Skeletal muscle cell (primary cell): Measurements from ENCODE around the gene WDFY4.

Experiments used
- DNase-seq: peaks from one replicate; pipeline ENCODE4 v3.0.0-alpha.2; 2010; ENCODE audit warnings: low read depth
- H3K4me3 ChIP-seq: 2 replicates; pipeline ENCODE4 v1.5.1; 2011; ENCODE audit warnings: low read depth, mild to moderate bottlenecking, control low read depth, low read length, moderate library complexity

Gene WDFY4

DNA sequence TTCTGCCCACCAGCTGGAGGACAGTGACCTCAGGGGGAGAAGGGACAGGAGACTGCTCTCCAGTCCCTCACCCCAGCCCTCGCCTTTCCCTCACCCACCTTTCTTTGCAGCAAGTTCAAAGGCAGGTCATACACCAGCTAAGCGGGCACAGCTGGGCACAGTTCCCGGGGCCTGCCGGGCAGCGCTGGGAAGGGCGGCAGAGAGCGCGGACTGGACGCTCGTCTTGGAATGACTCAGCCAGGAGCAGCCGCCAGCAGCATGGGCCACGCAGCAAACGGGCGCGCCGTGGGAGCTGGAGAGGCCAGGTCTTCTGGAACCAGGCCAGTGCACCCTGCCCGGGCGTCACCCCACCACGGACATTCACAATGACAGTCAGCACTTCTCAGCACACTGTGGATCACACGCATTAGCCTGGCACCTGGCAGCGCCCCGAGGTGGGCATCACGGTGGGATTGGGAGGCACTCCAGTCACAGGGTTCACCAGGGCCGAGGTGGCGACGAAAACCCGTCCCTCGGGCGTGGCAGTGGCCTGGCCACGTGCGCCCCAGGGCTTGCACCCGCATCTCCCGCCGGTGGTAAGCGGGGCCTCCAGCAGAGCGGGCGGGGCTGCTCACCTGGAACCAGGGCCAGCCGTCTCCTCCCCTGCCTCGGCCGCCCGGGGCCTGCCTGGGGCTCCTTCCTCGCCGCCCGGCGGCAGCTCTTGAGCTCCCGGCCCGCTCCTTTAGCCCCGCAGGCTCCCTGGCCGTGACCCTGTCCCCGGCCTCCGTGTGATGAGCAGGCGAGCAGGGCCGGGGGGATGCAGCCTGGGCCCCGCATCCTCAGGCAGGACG lies 29.0 kb upstream of the WDFY4 start:
- peak overlapping the region; percentile 49 for H3K4me3 ChIP-seq
- no peak for DNase-seq

DNA sequence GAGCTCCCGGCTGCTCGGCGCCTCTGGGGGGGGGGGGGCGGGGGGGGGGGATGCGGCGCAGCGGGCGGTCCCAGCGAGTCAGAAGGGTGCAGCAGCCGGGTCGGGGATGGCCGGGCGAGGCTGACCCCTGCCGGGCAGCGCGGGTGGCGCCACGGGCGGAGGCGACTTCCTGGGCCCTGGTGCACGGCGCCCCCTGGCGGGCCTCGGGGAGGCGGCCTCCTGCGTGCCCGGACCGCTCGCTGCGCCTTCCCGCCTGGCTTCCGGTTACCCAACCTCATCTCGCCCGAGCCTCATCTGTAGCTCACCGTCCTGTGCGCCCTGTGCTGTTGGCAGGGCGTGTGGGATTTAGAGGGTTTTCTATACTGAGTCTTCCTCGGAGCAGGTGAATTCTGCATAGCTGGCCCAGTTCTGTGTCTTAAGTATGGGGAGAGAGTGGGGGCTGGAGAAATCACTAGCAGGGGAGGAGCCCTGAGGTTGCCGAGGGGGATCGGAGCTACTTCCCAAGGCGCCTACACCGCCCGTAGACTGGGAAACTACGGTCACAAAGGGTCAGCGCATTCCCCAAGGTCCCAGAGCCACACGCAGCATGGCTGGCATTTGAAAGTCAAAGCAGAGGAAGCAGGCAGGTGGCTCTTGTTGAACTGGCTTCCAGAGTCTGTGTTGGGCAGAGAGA lies 28.3 kb upstream of the WDFY4 start:
- peak overlapping the region; percentile 49 for H3K4me3 ChIP-seq

DNA sequence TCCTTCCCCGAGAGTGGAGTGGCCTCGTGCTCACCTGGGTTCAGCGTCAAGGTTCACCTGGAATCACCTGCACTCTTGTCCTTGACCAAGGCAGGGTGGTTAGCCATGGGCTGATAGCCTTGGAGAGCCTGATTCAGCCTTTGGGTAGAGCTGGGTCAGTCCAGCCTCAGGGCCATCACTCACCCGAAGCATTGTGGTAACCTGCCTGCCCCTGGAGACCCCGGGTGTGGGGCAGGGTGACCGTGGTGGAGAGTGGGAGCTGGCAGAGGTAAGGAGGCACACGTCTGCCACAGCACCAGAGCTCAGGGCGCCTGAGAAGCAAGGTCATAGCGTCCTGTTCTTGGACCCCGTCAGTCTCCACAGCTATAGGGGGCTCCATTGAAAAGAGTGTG lies 27.8 kb upstream of the WDFY4 start:
- peak overlapping the region; percentile 49 for H3K4me3 ChIP-seq
- no peak for DNase-seq

More for the DNA sequence above, 28.3 kb upstream of the WDFY4 start:
- DNase-seq: peak; percentile 66

DNA sequence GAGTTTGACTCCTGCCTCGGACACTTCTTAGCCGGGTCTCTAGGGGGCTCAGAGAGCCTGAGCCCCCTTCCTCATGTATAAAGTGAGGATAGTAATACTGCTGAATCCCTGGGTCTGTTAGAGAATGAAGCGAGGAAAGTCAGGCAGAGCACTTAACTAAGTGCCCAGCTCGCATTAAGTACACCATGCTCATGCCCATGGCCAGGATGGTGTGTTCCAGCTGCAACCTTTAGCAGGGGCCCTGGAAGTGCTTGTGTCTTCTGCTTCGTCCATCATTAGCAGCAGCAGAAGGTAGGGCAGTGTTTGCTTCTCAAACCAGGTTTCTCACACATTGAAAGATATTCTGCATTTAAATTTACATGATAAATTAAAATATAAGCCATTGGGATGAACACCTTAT lies 27.3 kb upstream of the WDFY4 start:
- DNase-seq: no peak

DNA sequence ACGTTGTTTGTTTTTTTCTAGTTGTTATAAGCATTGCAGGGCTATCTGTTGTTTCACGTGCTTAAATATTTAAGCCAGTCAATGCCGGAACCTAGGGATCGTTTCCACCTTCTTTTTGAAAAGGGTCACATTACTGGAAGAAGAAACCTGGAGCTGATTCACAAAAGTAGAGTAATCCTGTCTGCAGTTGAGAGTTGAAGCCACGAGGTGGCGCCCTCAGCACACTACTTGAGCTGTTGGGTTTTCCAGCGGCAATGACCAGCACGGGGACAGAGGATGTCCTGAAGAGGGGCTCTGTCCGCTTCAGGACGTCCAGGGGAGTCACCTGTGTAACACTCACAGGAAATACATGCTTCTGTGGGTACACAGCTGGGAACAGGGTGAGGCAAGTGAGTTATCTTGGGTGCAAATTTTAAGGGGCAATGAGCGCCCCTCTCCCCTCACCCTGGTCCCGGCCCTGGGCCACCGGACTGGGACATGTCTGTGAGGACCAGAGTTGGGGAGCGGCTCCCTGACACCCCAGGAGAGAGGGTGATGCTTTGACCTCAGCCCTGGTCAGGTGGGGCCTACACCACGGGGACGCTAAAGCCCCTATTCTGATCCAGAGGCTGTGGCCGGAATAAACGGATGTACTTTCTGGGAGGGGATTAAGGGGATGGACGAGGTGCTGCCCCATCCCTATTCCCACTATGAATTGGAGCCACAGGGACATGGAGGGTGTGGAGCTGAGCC lies 26.3 kb upstream of the WDFY4 start:
- no peak overlapping the region for H3K4me3 ChIP-seq
- DNase-seq: no peak

More for the DNA sequence above, 27.3 kb upstream of the WDFY4 start:
- H3K4me3 ChIP-seq: no peak overlapping the region

DNA sequence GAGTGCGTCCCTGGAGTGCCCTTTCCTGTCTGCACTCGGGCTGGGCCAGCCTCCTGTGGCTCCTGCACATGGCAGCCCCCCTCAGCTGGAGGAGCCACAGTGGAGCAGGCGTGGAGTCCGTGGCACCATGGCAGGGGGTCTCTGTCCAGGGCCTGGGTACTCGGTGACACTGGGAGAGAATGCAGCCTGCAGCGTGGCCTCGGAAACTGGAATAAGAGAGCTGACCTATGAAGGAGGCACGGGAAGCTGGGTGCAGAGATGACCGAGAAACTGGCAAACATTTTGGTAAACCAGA lies 25.8 kb upstream of the WDFY4 start:
- no peak for DNase-seq
- no peak overlapping the region for H3K4me3 ChIP-seq

DNA sequence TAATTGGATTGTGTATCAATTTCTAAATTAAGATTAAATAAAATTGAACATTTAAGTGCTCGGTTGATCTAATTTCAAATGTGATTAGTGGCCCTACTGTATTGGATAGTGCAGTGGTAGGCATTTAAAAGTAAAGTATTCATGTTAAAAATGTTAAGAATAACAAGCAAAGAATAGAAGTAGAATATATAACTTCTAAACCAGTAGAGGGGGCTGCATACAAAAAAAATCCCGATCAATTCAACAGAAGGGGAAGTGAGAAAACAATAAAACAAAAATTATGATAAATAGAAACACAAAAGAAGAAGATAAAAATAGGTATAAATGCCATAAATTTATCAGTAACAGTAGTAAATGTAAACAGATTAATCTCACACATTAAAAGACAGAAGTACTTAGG lies 24.9 kb upstream of the WDFY4 start:
- no peak for DNase-seq
- H3K4me3 ChIP-seq: no peak overlapping the region

DNA sequence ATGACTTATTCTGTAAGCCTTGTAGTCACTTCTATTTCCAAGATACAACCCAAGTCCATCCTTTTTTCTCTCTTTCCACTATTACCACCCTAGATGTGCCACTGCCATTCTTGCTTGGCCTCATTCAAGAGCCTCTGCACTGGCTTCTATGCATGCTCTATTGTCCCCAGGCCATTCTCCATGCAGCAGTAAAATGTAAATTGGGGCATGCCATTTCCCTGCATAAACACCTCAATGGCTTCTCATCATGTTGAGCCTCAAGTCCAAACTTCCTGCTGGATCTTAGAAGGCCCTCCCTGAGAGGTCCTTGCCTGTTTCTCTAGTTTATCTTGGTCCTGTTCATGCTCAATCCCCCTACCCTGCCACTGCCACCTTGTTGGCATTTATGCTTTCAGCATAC lies 23.2 kb upstream of the WDFY4 start:
- no peak overlapping the region for H3K4me3 ChIP-seq
- DNase-seq: no peak

DNA sequence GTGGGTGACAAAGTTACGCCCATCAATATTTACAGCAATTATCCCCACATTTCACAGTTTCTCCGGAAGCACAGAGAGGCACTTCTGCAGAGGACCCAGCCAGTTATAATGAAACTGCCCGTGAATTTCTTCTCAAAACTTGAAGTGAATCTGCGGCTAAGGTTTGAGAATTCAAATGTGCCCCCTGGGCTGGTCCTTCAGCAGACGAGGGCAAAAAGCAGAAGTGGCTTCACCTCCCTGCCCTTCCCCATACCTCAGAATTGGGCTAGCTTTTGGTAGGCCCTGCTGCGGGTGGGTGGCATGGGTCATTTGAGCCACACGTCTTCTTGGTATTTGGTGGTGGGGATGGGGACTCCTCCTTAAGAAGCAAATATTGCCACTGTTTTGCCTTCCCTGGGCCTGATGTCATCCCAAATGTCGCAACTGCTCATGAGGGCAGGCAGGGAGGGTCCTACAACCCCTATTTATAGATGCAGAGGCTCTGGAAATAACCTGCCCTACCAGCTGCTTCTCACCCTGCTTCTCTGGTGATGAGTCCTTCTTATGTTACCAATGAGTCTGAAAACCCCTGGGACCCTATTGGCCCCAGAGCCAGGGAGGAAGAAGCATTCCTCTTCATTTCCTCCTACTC lies 16.6 kb upstream of the WDFY4 start:
- no peak overlapping the region for H3K4me3 ChIP-seq
- DNase-seq: no peak

DNA sequence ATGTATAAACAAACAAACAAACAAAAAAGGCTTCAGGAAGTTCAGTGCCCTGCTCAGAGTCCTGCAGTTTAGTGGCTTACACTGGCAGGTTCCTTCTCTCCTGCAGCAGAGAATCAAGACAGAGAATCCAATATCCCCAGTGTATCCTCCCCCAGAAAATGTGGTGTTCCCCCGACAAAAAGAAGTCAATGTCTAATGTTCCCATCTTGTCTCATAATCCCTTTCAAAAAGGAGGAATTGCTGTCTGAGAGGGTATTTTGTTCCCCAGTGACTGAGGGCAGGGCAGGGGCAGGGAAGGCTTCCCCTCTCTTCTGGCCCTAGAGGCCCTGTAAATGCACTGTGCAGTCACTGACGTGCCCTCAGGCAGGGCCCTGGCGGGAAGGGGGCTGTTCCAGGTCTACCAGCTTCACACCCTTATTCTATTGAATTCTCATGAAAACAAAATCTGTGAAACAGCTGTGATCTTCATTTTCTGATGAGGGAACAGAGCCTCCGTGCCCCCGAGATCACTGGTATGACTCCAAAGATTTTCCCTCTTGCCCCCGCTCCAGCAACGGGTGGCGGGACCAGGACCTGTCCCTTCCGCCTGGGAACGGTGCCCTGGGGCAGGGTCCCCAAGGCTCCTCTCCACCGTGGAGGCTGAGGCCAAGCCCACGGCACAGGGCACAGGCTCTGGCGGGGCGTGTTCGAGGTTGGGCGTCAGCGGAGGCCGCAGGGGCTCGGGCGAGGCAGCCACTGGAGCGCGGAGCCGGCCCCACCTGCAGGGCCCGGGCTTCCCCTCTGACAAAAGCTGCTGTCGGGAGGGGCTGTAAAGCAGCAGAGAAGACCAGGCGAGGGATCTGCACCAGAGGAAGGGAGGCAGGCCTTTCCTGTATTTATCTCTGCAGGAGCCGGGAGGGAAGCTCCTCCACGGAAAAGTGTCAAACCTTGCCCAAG lies 13.4 kb upstream of the WDFY4 start:
- no peak overlapping the region for H3K4me3 ChIP-seq
- DNase-seq: no peak

DNA sequence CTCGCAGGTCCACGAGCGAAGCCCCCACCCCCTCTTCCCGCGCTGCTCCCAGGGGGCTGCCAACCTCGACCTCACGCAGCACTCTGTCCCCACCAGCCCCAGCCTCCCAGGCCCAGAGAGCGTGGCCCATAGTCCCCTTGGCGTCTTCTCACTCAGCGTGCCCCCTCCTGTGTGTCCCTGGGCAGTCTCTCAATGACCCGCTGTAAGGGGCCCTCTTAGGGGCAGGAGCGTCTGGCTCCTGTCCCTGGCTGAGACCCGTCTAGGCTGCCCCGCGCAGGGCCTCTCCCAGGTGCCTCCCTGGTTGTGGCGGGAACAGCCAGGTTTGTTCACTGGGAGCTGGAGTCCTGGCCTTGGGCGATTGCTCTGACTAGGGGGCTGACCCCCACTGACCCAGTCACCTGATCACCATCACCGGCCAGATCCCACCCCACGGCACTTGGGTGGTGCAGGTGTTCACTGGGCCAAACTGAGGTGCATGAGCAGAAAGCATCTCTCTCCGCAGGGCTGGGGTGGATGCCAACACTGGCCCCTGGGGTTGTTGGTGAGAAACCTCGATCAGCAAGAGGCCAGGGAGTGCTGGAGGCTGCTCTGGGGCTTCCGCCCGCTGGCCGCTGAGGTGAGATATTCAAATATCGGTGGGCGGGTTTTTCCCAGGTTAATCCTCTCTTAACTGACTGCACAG lies 12.6 kb upstream of the WDFY4 start:
- DNase-seq: no peak
- no peak overlapping the region for H3K4me3 ChIP-seq

DNA sequence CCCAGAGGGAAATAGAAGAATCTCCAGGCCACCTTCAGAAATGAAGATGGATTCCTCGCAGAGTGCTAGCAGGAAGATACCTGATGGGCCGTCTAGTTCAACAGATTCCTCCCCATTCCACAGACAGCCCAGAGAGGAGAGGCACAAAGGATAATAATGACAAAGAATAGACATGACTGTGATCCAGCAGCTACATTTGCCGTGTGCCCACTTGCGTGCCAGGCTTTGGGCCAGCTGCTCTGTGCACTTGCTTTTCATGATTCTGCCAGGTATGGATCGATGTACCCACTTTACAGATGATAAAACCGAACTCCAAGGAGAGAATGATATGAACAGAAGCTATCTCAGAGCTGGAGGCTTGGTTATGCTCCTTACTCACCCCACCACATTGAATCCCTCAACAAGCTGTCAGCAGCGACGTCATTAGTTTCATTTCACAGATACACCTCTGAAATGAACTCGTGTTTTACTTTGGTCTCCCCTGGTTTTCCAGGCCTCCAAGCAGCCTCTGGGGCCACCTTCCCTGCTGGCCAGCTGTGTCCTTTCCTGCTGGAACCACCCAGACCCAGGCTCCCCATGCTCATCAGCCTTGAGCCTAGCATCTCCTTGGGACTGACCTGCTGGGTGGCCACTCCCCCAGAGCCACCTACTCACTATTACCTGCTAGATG lies 11.9 kb upstream of the WDFY4 start:
- no peak for DNase-seq

DNA sequence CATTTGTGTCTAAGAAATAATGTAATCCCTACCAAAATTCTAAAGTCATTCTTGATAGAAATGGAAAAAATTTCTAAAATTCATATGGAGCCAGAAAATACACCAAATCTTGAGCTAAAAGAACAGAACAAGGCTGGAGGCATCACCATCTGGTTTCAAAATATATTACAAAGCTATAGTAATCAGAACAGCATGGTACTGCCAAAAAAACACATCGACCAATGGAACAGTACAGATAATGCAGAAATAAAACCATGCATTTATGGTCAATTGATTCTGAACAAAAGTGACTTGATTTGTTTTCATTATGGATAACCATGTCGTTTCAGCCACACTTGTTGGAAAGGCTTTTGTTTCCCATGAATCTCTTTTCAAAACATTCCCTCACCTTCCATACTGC lies 7.0 kb upstream of the WDFY4 start:
- H3K4me3 ChIP-seq: no peak overlapping the region
- DNase-seq: no peak

More for the DNA sequence above, 11.9 kb upstream of the WDFY4 start:
- H3K4me3 ChIP-seq: no peak overlapping the region

DNA sequence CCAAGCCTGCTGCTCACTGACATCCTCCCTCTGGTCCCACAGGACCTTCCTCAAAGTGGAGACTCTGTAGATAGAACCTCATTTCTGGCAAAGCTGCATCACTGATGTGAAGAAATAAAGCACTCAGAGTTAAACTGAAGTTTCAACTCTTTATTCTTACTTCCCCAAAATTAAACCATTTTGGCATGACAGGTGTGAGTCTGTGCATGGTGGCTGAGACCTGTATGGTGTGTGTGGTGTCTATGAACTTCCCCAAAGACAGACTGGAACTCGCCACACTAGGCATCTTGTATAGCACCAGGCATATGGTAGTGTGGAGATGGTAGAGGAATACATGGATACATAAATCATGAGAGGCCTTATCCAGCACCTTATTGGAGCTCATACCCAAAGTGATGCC lies 6.6 kb upstream of the WDFY4 start:
- no peak for DNase-seq
- H3K4me3 ChIP-seq: no peak overlapping the region

DNA sequence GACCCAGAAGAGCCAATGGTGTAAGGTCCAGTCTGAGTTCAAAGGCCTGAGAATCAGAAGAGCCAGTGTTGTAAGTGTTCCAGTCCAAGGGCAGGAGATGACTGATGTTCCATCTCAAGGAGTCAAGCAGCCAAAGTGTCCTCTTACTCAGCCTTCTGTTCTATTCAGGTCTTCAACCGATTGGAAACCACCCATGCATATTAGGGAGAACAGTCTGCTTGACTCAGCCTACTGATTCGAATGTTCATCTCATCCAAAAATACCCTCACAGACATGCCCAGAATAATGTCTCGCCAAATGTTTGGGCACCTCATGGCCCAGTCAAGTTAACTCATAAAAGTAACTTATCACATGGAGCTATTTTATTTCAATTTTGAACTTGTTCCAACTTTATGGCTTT lies 2.9 kb upstream of the WDFY4 start:
- DNase-seq: no peak
- H3K4me3 ChIP-seq: no peak overlapping the region

DNA sequence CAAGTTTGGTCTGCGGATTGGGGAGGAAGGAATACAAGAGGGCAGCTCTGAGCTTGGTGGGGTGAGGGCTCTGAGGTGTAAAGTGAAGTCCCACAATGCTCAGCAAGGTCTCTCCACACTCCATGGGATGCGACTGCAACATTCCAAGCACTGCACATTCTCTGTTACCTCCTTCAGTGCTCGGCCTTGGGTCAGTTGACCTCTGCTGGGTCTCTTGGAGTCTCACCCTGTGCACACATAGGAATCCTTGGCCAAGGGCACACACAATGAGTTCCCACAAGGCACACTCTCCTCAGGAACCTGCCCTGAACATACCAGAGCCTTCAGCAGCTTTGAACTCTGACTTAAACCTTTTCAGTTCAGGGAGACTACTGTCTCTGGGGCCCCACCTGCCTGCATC lies 2.4 kb upstream of the WDFY4 start:
- no peak overlapping the region for H3K4me3 ChIP-seq
- no peak for DNase-seq

DNA sequence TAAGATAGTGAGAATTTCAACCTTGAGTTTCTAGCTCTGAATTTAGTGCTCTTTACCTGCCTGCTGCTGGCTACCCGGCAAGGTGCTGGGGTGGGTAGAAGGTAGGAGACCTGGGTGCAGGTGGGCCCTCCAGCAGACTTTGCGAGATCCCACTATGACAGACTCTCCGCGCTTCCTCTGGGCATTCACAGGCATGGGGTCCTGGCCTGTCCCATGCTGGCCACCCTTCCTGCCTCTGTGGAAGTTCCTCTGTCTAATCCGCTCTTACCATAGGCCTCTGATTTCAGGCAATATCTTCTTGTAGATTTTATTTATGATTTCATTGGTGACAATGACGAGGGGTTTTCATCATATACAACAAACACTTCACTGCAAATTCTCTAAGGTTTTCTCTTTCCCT lies 1.2 kb upstream of the WDFY4 start:
- DNase-seq: no peak
- H3K4me3 ChIP-seq: no peak overlapping the region

DNA sequence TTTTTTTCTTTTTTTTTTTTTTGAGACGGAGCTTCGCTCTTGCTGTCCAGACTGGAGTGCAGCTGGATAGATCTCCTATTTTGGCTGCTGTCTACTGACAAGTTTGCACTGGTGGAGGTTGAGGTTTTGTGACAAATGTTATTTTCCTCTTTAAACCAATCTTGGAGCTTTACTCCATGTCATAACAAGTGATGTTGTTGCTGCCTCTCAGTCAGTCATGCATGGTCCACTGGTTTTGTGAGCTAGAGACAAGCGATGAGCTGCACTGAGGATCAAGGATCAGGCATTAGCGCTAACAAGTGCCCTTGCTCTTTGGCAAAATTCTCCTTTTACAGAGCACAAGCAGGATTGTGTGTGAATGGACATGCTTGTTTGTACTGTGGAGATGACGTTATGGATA lies 805 bp upstream of the WDFY4 start:
- no peak overlapping the region for H3K4me3 ChIP-seq
- no peak for DNase-seq
